ENCODE data around the gene YY1AP1.

The YY1AP1 gene

GRCh38 chr1:155609515-155610256, 78.9 kb downstream of the YY1AP1 start, which contains the start of gene MSTO1:
Gene MSTO1 (plus strand): TSS chr1:155610218. CDS start chr1:155610249, 31 bp downstream.
- intact Hi-C loops (cut with micrococcal nuclease), result no loop called here
- Mint-ChIP-seq H3K9me3 (no peaks in the 10 kb centered on the region), H3K27me3 (no peaks in the 10 kb centered on the region), H3K36me3 (ENCODE audit: low read depth) (peaks cover 21% of the 10 kb centered on the region), H3K27ac (peak within 1 kb of the TSS; percentile 90), H3K4me1 (ENCODE audit: low read depth) (no peaks in the 10 kb centered on the region), H3K4me3 (peak within 1 kb of the TSS; percentile 89)

Measured in dendritic cell treated with granulocyte-macrophage colony-stimulating factor and Interleukin-4, amounts not matched to agents 40 ng/mL and 50 ng/mL, for 4 days (primary cell).